Thyroid gland (tissue), 4 donors: ENCODE results near the gene PSMD3. TPM values are rescaled to one million over a fixed set of nuclear protein-coding genes. Genes with fewer than 3 reads are reported as not detected.

Experiments used
- DNase-seq, 2 donors: peaks; one replicate each; pipeline ENCODE4 v3.0.0-alpha.2; 2019
- H3K27ac ChIP-seq, 3 donors: fragments of 200-600 bp; sonication (generic); 1 replicate in 2 of 3; 2 replicates in 1 of 3; pipeline ENCODE4 v1.5.1; 2016 to 2019; ENCODE audit warnings: mild to moderate bottlenecking in 1 of 3, moderate library complexity in 1 of 3
- H3K27me3 ChIP-seq: fragments of 200-600 bp; sonication (generic); one replicate; pipeline ENCODE4 v1.5.1; 2019
- H3K36me3 ChIP-seq, 2 donors: fragments of 200-600 bp; sonication (generic); one replicate each; pipeline ENCODE4 v1.5.1; 2016 to 2019
- H3K4me1 ChIP-seq, 2 donors: fragments of 200-600 bp; sonication (generic); one replicate each; pipeline ENCODE4 v1.5.1; 2017 to 2019
- H3K4me3 ChIP-seq, 3 donors: fragments of 200-600 bp; sonication (generic); replicated peaks in 1 of 3; 1 replicate in 2 of 3; 2 replicates in 1 of 3; pipeline ENCODE4 v1.5.1; 2016; ENCODE audit warnings: mild to moderate bottlenecking in 1 of 3
- H3K9me3 ChIP-seq: fragments of 200-600 bp; sonication (generic); one replicate; pipeline ENCODE4 v1.5.1; 2017
- POLR2A ChIP-seq, 2 donors: fragments of 450-650 bp; IDR thresholded peaks; one replicate each; pipeline ENCODE4 v1.6.1; 2017; ENCODE audit warnings: antibody characterized with exemption in 2 of 2, mild to moderate bottlenecking in 2 of 2, moderate library complexity in 1 of 2
- WGBS, 2 donors: methylation state at CpG; one replicate each; pipeline ENCODE4 v1.1.5; 2017; 5-methylcytosine and 5-hydroxymethylcytosine counted together
- intact Hi-C: fragments of 100-400 bp; cut with DNase I; formaldehyde crosslinking; loops from one replicate; pipeline ENCODE4 v1.15.1; 2023
- total RNA-seq, 4 donors: library from RNA; depleted of rRNA; stranded (reverse); fragments of >200 nt; gene quantifications; one replicate each; pipeline ENCODE4 v1.2.3, GENCODE V29; 2016
- TF ChIP-seq, protein P1 (sequence below), 6 experiments: fragments of 200-600 bp in 3 of 6; fragments of 450-650 bp in 3 of 6; sonication (generic) in 3 of 6; IDR thresholded peaks; one replicate each; pipeline ENCODE4 v1.5.1; 2016 to 2019; ENCODE audit warnings: antibody characterized with exemption in 6 of 6, mild to moderate bottlenecking in 2 of 6, inconsistent platforms in 1 of 6, moderate library complexity in 1 of 6

Gene PSMD3
- total RNA-seq, 4 donors from 2014 or later: 65.0 to 100 (median 98.8) TPM

DNA sequence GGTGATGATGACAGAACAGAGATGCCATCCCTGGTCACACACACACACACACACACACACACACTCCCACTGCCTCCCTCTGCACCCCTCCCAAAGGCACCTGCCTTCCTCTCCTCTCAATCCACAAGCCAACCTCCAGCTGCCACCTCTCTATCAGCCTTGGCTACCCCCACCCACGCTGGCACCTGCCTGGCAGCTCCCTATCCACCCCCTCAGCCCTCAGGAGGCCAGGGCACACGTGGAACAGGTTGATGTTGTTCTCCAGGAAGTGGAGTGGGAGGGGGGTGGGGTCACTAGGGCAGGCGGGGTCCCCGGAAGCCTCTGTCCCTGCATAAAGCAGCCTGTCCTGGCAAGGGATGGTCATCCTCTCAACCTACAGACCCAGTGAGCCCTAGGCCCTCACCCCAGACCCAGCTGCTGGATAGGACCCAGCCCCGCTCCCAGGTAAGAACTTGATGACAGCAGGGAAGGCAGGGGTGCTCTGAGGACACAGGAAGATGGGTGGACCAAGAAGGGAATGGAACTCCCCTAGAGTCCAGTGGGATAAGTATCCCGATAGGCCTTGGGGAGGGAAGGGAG lies 17.9 kb upstream of the PSMD3 start, which contains the start of gene GSDMA:
TSS of gene GSDMA (plus strand) at position 363 of the 579 bp plus-strand sequence. CDS start 2,684 bp downstream, outside the sequence.
- Histone ChIP-seq H3K4me3 (no peak within 1 kb of the TSS), H3K27ac (no peak within 1 kb of the TSS), H3K27me3 (no peaks in the 10 kb centered on the region), H3K36me3 (no peaks in the 10 kb centered on the region), H3K4me1 (peaks cover 0 to 4% of the 10 kb centered on the region in 2 donors), H3K9me3 (no peaks in the 10 kb centered on the region)
- intact Hi-C loops: no loop called here
- 65 to 80% methylated on average over 2 to 6 of the region's 6 CpGs for WGBS, 2 donors
- no peak for TF ChIP-seq POLR2A (IDR thresholded peaks at IDR 0.05)
- TF ChIP-seq, protein P1, sequence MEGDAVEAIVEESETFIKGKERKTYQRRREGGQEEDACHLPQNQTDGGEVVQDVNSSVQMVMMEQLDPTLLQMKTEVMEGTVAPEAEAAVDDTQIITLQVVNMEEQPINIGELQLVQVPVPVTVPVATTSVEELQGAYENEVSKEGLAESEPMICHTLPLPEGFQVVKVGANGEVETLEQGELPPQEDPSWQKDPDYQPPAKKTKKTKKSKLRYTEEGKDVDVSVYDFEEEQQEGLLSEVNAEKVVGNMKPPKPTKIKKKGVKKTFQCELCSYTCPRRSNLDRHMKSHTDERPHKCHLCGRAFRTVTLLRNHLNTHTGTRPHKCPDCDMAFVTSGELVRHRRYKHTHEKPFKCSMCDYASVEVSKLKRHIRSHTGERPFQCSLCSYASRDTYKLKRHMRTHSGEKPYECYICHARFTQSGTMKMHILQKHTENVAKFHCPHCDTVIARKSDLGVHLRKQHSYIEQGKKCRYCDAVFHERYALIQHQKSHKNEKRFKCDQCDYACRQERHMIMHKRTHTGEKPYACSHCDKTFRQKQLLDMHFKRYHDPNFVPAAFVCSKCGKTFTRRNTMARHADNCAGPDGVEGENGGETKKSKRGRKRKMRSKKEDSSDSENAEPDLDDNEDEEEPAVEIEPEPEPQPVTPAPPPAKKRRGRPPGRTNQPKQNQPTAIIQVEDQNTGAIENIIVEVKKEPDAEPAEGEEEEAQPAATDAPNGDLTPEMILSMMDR (IDR thresholded peaks at IDR 0.05): no peak
- no peak for DNase-seq

DNA sequence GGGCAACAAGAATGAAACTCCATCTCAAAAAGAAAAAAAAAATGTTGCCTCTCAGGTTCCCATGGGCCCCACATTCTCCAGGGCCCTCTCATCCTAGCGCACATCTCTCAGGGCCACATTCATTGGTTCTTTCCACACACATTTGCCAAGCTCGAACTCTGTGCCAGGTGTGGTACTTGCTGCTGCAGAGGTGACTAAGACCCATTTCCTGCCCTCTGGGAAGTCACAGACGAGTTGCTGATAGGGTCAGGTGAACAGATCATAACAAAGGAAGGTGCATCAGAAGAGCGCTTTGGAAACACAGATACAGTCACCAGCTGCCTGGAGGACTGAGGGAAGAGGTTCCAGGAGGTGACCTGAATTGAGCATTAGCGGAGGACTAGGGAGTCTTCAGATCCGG lies 16.8 kb upstream of the PSMD3 start:
- no peak for TF ChIP-seq POLR2A (IDR thresholded peaks at IDR 0.05)
- TF ChIP-seq, protein P1 (IDR thresholded peaks at IDR 0.05): no peak
- DNase-seq: no peak
- 77 to 80% methylated on average over 6 of the region's 6 CpGs for WGBS, 2 donors
- H3K9me3 ChIP-seq: no peaks in the 10 kb centered on the region
- H3K4me1 ChIP-seq: peaks cover 0 to 4% of the 10 kb centered on the region in 2 donors
- no peak overlapping the region for H3K4me3 ChIP-seq
- intact Hi-C loops: no loop called here
- no peak overlapping the region for H3K27ac ChIP-seq
- H3K27me3 ChIP-seq: no peaks in the 10 kb centered on the region
- H3K36me3 ChIP-seq: no peaks in the 10 kb centered on the region

DNA sequence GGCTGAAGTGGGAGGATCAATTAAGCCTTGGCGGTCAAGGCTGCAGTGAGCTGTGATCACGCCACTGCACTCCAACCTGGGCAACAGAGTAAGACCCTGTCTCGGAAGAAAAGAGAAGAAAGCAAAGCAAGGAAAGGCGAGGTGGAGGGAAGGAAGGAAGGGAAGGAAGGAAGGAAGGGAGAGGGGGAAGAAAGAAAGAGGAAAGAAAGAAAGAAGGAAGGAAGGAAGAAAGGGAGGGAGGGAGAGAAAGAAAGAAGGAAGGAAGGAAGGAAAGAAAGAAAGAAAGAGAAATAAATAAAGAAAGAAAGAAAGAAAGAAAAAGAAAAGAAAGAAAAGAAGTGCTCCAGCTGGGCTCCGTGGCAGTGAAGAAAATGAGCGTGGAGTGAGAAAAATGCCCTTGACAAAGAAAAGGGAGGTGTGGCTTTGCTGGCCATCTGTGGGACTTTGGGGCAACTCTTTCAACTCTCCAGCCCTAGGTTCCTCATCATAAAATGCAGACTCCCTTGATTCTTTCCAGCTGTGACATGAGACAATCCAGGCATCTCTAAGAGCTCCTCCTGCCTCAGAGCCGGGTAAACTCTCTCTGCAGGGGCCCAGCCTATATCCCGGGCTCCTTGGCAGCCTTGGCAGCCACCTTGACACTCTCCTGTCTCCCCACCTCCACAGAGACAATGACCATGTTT lies 15.4 kb upstream of the PSMD3 start:
- Histone ChIP-seq H3K36me3 (no peaks in the 10 kb centered on the region), H3K9me3 (no peaks in the 10 kb centered on the region), H3K4me3 (no peak overlapping the region), H3K4me1 (no peaks in the 10 kb centered on the region), H3K27me3 (no peaks in the 10 kb centered on the region), H3K27ac (no peak overlapping the region)
- WGBS, 2 donors: 58 to 64% methylated on average over 8 of the region's 8 CpGs
- intact Hi-C loops: no loop called here
- DNase-seq: no peak
- TF ChIP-seq, protein P1 (IDR thresholded peaks at IDR 0.05): no peak
- no peak for TF ChIP-seq POLR2A (IDR thresholded peaks at IDR 0.05)

DNA sequence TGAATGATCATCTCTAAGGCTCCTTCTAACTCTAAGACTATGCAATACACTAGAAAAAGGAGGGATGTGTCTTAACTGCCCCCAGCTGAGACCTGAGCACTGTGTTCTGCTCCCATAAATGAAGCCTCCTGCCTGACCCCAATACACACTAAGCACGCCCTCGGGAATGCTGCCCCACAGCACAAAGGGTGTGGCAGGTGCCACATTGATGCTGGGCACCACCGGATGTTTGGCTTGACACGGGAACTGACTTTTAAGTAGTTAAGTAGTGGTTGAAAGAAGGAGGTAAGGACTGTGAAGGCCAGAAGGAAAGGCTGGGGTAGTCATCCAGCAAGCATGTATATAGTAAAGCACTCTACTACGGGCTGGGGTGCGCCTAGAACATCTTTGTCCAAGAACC lies 13.8 kb upstream of the PSMD3 start:
- Histone ChIP-seq H3K4me1 (no peaks in the 10 kb centered on the region), H3K27me3 (no peaks in the 10 kb centered on the region), H3K36me3 (no peaks in the 10 kb centered on the region), H3K9me3 (no peaks in the 10 kb centered on the region), H3K4me3 (no peak overlapping the region), H3K27ac (no peak overlapping the region)
- TF ChIP-seq, protein P1 (IDR thresholded peaks at IDR 0.05): no peak
- no peak for TF ChIP-seq POLR2A (IDR thresholded peaks at IDR 0.05)
- DNase-seq: no peak
- 65 to 77% methylated on average over 6 of the region's 6 CpGs for WGBS, 2 donors
- intact Hi-C loops: no loop called here

DNA sequence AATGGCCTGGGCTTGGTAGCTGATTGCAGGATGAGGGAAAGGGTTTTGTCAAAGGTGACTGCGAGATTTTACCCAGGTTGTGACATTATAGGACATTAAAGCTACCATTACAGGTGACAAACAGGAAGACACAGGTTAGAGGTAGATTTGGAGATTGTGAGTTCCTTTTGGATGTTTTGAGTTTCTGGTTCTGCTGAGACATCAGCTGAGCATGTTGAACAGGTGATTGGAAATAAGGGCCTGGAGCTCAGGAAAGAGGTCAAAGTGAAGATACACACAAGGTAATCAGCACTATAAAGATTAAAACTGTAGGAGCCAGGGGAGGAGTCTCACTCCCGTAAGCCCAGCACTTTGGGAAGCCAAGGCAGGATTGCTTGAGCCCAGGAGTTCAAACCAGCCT lies 11.8 kb upstream of the PSMD3 start:
- H3K27ac ChIP-seq: no peak overlapping the region
- DNase-seq: no peak
- H3K27me3 ChIP-seq: no peaks in the 10 kb centered on the region
- no peak for TF ChIP-seq POLR2A (IDR thresholded peaks at IDR 0.05)
- TF ChIP-seq, protein P1 (IDR thresholded peaks at IDR 0.05): no peak
- no peak overlapping the region for H3K4me3 ChIP-seq
- H3K4me1 ChIP-seq: no peaks in the 10 kb centered on the region
- no peaks in the 10 kb centered on the region for H3K36me3 ChIP-seq
- WGBS, 2 donors: 80 to 84% methylated on average over 2 of the region's 2 CpGs
- intact Hi-C loops: no loop called here
- H3K9me3 ChIP-seq: no peaks in the 10 kb centered on the region
